ENCODE measurements around the gene CLIC5.
"Not testable (repeated sequence)": the region's sequence is repeated elsewhere in the genome, so short reads cannot be mapped to it uniquely, and the experiment has no call there.

Gene CLIC5

DNA sequence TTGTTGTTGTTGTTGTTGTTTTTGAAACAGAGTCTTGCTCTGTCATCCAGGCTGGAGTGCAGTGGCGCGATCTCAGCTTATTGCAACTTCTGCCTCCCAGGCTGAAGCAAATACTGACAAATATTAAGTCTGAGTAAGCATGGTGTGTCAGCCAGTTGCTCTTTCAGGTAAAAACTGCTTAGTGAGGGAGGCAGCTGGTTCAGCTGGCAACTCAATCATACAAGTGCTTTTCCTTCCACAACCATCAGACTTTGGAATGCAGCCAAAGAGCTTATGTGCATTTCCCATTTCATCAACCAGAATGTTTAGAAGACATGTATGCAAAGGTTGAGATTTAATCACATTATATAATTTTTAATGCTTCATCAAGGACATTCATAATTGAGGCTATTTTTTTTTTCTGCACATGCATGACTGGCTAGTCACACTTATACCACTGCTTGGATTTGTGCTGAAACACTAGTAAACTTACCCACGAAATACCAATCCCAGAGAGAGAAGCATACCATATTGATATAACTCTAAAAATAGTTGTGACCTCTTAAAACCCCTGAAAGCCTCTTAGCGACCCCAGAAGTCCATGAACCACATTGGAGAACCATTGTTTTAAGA, 56.0 kb downstream of the CLIC5 start:
- DNase-seq = peak in 1 of 2 experiments; percentile 14

DNA sequence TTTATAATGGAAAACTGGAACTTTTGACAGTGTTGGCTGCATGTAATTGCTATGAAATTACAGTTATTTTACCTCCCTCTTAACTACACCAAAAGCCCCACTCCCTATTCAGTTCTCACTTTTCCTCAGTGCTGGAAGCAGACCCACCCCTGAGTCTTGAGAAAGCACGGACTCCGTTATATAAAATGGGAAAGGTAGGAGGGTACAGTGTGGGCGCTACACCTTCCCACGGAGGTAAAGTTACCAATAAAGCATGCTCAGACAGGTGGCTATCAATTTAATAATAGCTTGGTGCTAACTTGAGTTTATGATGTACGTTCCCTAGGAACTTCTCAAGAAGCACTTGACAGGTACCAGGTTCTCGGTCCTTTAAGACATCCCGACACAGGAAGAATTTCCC, 59.0 kb downstream of the CLIC5 start:
- no peak for DNase-seq

DNA sequence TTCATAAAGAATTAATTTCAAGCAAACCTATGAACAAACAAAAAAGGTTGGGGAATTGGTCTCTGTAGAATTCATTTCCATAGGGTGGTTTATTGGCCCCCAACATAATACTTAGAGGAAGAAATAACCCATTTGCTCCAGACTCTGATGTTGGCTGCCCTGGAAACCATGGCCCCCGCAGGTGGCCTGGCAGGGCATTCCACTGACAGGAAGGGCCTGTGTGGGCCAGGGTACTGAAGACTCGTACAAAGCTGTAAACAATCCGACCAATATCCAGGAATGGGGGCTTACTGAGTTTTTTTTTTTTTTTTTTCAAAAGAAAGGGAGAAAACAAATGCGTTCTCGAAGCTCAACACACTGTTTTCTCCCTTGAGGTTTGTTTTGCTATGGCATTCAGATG, 59.5 kb downstream of the CLIC5 start:
- no peak for DNase-seq

DNA sequence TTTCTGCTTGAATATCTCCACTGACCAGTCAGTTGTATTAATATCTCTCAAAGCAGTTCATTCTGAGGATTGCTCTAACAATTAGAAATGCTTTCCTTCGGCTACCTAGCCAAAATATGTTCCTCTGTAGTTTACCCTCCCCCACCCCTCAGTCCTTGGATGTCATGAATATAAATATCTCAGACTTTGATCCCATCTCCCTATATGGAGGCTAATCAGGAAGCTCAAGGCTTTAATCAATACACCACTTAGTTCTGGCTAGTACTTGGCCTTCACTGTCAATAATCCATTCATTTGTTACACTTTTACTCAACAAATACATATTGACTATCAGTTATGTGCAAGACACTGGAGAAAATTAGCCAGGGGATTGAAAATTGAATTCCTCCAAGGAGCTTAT, 60.1 kb downstream of the CLIC5 start:
- no peak for DNase-seq

DNA sequence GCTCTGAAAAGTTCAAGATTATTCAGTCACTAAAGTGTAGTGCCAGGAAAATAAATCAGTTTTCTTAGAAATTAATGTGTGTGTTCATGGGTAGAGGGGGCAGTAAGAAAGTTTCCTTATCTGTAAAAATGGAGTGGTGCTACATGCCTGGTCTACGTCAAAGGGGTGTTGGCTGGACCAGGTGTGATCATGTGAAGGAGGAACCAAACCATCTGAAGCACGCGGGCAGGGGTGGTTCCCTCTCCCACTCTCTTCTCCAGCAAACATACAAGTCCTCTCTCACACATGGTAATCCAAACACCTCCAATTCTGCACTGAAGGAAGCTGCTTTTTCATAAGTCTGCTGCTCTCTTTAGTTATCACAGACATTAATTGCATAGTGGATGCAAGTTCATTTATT, 63.1 kb downstream of the CLIC5 start:
- no peak for DNase-seq

DNA sequence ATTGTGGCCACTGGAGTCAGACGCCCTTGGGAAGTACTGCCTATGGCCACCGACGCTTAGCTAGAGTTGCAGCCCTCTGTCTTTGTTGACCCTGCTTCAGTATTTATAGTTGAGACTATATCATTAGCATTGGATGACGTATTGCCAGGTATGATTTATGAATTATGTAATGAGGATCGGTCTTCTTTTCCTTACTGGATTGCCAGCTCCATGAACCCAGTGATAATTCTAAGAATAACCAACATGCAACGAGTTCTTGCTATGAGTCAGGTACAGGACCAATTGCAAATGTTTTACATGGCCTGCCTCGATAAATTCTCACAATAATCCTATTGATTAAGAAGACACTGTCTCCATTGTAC, 63.5 kb downstream of the CLIC5 start:
- DNase-seq = no peak

DNA sequence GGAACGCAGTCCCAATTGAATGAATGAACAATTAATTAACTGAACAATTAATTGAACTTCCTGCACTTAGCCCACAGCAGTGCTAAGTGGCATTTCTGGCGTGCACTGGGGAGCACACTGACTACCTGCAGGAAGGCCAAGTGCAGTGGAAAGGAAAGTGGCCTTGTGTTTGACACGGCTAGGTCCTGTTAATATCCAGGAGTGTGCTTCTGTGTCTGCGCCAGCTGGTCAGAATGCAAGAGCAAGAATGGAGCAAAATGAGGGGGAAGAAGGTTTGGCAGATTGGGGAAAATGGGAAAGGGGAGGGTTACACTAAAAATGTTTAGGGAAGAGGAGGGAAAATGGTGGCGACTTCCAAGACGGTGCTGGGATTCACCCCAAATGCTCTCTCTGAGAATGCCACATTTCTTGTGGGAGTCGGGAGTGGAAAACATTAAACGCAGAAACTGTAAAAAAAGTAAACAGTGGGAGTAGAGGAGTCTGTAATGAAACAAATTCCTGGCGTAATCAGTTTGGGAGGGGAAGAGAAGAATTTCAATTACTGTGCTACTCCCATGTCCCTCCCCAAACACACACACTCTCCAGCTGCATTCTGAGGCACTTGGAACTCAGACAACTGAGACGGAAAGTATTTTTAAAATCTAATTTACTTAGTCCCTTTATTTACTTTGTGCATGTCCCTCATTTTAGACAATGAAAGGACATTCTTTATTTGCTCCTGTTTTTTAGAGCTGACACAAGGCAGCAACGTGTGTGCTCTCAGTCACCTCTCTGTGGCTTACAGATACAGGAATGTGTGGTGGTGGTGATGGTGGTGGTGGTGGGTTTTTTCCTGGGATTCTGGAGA, 64.1 kb downstream of the CLIC5 start:
- no peak for DNase-seq

DNA sequence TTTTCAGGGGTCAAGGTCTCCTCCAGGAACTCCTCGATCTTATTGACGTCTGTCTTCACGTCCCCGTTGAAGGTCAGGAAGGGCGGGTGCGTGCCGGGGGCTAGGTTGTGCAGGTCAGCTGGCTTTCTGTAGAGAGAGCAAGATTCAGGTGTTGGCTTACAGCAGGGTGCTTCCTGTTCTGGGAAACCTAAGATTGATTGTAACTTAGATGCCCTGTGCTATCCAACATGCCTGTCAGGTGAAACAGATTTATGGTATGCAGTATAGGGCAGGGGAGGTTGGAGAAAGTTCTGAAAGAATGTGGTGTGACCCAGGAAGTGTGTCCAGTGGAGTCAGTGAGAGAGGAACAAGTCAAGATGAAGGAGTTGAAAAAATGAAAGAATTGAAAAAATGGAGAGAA, 66.4 kb downstream of the CLIC5 start:
- no peak for DNase-seq

DNA sequence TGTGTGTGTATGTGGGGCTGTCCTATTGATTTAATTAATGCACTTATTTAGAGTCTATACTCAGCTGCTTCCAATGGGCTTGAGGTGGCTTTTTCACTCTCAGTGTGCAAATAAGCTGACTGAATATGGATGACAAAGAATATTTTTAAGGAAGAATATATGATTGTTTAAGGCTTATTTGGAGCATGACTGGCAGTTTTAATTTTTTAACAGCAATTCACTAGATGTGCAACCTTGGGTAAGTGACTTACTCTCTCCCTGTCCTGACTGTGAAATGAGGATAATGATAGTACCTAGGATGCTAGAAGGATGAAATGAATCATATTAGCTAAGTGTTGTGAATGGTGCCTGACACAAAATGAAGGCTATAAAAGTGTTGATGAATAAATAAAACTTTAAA, 67.9 kb downstream of the CLIC5 start:
- no peak for DNase-seq

DNA sequence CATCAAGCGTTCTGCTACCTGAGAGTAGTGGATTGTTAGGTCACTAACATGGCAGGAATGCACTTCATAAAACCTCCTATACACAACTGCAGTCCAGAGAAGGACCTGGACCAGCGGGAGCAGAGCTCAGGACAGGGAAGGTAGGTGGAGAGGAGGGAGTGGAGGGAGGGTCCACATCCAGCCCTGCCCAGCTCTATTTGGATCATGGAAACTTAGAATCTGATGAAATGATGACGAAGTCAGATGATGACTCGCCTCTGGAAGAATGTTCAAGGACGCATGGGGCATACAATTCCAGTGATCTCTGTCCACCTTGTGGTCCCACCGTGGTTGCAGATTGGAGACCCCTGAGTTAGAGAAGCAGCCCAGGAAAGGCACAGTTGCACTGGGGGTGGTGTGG, 68.8 kb downstream of the CLIC5 start:
- no peak for DNase-seq

DNA sequence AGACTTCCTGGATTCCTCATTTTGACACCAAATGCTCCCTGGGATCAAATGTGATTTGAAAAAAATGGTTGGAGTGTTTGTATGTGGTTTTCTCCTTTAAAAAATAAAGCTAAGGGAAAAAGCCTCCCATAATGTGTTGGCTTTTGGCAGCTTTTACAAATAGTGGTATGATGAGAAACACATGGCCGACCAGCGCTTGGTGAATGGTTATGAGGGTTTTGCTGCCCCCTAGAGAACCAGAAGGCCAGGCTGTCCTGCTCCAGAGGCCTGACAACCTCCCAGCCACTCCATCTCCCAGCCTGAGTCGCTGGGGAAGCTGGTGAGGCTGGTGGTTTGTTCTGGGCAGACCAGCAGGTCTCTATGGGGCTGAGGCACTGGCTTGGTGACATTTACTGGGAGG, 69.3 kb downstream of the CLIC5 start:
- DNase-seq = no peak

DNA sequence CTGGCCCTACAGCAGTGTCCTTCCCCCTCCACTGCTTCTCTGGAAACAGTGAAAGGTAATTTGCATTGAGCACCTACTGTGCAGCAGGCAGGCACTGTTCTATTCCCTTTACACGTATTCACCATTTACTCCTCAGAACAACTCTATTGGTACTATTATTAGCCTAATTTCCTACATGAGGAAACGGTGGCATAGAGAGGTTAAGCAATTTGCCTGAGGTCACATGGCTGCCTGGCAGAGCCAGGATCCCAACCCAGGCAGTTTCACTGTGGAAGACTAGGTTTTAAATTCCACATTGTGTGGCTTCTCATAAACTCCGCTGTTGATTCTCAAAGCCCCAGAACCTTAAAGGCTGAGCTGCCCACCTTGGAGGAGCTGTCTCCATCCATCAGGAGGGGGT, 72.7 kb downstream of the CLIC5 start:
- no peak for DNase-seq

DNA sequence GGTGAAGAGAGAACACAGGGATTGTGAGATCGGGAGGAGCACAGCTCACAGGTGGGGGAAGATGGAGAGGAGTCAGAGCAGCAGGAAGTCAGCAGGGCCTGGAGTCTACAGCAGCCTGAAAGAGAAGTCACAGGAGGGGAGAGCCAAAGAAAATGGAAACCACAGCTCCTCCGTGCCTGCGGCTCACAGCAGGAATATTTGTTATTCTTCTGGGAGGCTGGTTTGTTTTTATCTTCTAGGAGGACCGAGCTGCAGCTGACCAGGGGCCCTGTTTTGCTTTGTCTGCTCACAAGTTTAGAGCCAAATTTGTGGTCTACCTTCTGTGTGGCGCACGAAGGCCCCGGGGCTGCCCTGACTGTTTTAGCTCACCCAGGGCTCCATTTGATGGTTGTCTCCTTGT, 81.8 kb downstream of the CLIC5 start:
- no peak for DNase-seq

DNA sequence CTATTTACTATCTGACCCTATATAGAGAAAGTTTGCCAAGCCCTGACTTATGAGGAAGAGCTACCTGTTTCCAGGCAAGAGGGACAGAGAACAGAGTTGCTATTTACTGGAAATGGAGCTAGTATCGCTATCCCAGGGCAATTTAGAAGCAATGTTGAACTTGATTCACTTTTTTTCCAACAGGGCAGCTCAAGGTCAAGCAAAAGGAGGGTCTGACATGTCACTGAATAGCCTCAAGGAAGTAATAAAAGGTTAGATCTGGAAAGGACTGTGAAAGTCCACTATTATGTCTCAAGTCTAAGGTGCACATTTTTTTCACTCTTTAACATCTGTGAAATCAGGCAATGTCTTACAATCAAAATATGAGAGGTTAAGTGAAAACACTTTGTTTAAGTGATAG, 84.4 kb downstream of the CLIC5 start:
- DNase-seq = no peak

DNA sequence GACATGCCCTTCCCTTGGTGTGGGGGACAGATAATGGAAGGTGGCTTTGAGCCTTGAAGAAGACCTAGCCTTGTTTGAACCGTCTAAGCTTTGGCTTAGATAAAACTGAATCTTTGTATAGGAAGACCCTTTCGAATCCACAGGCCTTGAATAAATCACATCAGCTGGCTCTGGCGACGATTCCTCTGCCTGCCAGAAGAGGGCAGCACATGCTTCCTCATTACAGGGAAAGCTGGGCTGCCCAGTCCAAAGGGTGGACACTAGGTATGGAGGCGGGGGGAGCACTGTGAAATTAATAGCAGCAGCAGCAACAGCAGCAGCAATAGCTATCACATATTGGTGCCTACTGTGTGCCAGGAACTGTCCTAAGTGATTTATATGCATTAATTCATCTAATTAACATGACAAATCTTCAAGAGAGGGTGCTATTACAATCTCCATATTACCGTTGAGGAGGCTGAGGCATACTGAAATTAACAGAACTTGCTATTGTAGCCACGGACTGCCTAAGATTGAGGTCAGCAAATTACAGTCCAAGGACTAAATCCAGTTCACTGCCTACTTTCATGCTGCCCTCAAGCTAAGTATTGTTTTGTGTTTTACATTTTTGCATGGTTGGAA, 85.1 kb downstream of the CLIC5 start:
- peak; percentile 41 to 44 for DNase-seq

DNA sequence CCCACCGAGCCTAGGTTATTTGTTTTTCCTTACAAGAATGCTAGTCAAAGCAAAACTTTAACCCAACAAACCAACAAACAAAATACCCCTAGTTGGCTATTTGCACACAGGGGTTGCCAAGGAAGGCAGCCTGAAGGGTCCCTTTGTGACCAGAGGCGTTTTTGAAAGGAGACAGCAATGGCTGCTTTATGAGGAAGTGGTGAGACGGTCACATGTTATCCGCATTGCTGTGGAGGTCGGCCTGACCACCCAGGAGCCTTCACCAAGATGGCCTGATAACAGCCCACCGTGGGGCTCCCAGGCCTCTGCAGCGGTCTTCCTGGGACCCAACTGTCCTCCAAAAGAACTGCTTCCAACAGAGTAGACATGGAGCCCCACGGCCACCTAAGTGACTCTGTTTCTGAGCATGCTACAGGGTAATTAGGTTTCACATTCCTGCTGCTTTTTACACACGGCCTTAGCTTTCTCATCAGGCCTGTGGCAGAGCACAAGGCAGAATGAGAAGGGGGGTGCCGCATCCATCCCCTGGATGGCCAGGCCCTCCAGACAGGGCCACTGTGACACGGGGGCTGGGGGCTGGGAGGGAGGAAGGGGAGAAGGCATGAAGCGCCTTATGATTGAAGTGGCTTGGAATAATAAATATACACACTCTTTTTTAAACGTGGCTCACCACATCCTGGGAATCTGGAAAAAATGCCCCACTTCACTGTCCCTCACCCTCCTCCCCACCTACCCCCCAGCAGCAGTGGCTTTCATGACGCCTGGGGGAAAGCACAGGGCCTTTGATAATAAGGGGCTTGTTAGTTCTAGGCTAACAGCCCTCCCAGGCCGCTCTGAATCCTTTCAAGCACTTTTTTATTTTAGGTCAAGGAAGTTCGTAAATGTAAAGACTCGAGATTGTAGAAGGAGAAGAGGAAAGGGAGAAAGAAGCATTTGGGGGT, 86.0 kb downstream of the CLIC5 start:
- no peak for DNase-seq

DNA sequence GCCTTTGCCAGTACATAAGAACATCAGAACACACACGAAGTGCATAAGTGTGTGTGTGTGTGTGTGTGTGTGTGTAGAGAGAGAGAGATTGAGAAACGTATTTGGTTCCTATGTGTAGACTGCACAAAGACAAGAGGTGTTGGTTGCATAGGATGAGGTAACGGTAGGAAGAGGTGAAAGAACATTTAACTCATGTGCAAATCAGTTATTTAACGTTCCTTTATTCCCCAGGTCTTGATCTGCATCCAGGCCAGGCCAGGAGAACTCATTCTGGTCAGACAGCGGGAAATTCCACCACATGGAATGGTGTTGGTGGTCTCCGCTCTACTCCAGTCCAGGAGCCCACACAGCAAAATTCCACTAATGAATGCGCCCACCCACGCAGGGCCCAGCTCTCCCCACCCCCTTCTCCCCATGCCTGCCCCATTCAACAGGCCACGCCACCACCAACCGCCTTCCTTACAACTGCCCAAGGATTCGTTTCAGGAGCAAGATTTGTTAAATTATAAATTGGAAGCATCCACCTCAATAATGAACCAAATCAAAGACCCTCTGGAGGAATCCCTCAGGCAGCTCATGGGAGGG, 86.8 kb downstream of the CLIC5 start:
- DNase-seq = no peak

DNA sequence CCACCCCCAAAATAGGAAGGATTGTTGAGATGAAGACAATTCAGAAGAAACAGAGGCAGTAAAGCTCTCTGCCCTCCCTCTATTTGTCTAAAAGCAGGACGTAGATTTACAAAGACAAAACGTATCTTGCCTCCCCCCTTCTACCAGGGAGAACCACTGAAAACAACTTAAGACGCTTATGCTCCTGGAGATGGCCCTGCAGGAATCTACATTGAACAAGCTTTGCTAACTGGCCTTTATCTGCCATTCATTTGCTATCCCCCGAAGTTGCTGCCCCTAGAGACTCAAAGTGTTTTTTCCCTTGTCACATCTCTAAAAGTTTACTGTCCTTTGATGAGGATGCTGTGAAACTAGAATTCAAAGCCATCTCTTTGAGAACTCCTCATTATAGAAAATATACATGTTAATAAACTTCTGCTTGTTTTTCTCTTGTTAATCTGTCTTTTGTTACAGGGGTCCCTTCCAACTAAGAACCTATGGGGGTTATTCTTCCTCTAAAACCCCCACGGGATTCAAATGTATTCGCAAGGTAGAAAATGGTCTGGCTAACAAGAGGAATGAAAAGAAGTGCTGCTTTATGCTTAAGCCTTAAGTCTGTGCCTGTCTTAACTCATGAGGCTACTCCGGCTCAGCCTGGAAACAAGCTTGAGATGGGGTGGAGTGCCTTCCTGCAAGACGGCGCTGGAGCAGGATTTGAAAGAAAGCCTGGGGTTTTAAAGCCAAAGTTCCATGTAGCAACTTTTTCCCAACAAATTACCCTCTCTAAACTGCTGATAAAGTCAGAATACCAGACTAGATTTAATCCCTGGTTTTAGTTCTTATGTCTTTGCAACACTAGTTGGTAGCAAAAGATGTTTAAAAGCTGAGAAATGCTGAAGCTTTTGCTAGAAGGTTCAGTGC, 88.0 kb downstream of the CLIC5 start:
- DNase-seq = no peak

DNA sequence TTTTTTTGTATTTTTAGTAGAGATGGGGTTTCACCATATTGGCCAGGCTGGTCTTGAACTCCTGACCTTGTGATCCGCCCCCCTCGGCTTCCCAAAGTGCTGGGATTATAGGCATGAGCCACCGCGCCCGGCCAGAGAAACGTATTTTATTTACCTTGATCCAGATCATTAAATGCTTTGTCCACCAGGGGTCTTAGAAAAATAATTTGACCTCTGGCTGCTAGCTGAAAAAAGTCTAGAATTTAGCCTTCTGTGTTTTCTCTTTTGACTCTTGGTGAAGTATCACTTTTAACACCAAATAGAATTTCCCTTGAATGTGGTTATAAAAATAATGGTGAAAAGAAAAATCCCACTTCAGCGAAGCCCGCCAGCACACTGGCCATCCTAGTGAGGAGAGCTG, 89.2 kb downstream of the CLIC5 start:
- not testable (repeated sequence) for DNase-seq

DNA sequence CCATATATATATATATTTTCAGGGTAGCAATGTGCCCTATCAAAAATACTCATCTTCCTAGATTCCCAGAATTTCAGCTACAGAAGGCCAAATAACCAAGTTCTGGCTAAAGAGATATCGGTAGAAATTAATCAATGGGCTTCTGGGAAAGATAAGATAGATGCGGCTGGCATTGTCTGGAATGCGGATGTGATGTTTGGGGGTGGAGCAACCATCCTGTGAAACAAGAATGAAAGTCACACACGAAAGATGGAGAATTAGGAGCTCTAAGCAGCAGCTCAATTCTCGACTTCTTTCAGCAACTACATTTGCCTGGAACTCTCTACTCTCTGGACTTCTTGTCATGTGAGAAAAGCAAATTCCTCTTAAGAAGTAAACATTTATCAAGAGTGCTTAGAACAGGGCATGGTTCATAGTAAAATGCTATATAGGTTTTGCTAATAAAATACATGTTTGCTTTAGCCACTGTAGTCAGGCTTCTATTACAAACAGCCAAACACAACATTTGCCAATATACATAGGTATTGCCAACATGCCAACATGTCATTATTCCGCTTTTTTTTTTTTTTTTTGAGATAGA, 90.8 kb downstream of the CLIC5 start:
- no peak for DNase-seq

DNA sequence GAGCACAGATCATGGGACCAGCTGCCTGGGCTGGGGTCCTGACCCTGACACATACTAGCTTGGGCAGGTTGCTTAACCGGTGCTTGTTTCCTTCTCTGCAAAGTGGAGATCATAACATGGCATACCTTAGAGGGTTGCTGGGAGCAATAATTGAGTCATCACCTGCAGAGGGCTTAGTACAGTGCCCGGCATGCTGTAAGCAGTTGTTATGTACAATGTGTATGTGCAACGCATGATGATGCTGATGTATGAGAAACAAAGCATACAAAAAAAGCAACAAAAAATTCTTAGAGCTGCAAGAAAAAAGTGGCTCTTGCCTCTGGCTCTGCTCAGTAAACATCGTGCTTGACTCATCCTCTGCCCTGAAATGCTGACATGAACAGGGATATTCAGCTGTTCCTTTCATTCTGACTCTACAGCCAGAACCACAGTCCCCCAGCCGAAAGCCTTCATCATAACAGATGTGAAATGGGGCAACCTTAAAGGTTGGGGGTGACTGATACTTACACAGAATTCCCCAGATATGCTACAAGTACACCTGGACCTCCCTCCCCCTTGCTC, 91.7 kb downstream of the CLIC5 start:
- no peak for DNase-seq
